DMS153 treated with DMSO at 0.1 percent for 48 hours (cell line): ENCODE measurements around the gene CLCN6.

ENCODE experiments used
- DNase-seq: peaks from one replicate; lab custom pipeline; 2025; ENCODE audit not compliant: unreplicated experiment; lab: John Stamatoyannopoulos, UW

Gene CLCN6, protein sequence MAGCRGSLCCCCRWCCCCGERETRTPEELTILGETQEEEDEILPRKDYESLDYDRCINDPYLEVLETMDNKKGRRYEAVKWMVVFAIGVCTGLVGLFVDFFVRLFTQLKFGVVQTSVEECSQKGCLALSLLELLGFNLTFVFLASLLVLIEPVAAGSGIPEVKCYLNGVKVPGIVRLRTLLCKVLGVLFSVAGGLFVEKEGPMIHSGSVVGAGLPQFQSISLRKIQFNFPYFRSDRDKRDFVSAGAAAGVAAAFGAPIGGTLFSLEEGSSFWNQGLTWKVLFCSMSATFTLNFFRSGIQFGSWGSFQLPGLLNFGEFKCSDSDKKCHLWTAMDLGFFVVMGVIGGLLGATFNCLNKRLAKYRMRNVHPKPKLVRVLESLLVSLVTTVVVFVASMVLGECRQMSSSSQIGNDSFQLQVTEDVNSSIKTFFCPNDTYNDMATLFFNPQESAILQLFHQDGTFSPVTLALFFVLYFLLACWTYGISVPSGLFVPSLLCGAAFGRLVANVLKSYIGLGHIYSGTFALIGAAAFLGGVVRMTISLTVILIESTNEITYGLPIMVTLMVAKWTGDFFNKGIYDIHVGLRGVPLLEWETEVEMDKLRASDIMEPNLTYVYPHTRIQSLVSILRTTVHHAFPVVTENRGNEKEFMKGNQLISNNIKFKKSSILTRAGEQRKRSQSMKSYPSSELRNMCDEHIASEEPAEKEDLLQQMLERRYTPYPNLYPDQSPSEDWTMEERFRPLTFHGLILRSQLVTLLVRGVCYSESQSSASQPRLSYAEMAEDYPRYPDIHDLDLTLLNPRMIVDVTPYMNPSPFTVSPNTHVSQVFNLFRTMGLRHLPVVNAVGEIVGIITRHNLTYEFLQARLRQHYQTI

GRCh38 chr1:11805422-11806306 is at the start of gene CLCN6, which contains the start of gene MTHFR:
CLCN6 (plus strand) TSS chr1:11806191; CDS start chr1:11806263, 72 bp downstream.
MTHFR (minus strand) TSS chr1:11805964; CDS start chr1:11803116, 2,848 bp downstream.
- DNase-seq = peak; percentile 99

GRCh38 chr1:11757047-11757446 is 48.9 kb upstream of the CLCN6 start:
- no peak for DNase-seq

- no peak for DNase-seq
Measured at GRCh38 chr1:11759791-11760190, 46.2 kb upstream of the CLCN6 start.

- no peak for DNase-seq
Measured at GRCh38 chr1:11761285-11761684, 44.7 kb upstream of the CLCN6 start.

DNA sequence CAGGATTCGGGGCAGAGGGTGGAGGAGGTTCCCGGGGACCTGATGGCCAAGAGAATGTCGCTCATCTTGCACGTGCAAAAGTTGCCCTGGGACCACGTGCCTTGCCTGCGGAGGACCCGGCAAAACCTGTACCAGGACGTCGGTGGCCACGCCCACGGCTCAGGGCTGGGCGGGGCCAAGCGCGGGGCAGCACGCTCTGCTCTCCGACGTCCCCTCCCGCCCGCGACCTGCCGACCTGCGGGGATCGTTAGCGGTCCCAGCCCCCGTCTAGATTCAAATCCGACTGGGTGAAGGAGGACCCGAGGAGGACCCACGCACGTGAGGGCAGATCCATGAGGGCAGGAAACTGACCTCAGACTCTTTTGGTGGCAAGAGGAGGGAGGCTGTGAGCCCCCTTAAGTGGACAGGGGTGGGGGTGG is 44.0 kb upstream of the CLCN6 start, which contains the start of gene C1orf167:
Gene C1orf167, plus strand, starts transcription at position 206 of the 419 bp plus-strand sequence. CDS start 2,208 bp downstream, outside the sequence.
- DNase-seq = no peak

DNA sequence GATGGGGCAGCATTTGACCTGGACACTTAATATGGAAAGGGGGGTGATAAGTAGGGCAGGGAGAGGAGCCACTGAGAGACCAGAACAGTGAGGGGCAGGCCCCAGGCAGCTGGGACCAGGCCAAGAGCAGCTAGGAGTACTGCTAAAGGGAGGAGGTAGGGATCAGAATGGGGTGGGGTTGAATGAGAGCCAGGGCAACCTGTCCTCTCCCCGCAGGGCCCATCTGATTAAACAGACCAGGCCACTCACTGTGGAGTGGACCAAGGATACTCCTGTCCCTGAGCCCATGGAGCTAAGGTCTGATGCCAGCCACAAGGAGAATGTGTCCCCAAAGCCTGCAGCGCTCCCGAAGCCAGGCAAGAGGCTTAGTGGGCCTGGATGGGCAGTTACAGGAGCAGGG is 41.9 kb upstream of the CLCN6 start:
- DNase-seq = no peak

- DNase-seq = no peak
Measured at GRCh38 chr1:11764519-11764918, 41.5 kb upstream of the CLCN6 start.

- DNase-seq = no peak
Measured at GRCh38 chr1:11765661-11766428, 40.1 kb upstream of the CLCN6 start.

DNA sequence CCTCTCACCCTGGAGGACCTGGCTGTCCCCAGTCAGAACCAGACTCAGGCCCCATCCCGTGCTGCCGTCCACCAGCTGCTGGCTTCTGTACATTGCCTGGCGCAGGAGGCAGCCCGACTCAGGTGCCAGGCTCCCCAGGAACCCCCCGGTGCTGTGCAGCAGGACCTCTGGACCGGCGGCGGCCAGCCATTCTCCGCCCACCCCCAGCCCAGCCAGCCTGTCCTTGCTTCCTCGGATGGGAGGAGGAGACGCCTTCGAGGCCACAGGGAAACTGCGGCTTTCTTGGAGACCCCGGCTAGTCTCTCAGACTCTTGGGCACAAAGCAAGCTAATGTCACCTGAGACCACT is 39.6 kb upstream of the CLCN6 start:
- no peak for DNase-seq

GRCh38 chr1:11767922-11768704 is 37.9 kb upstream of the CLCN6 start:
- no peak for DNase-seq

- no peak for DNase-seq
Measured at GRCh38 chr1:11768821-11769220, 37.2 kb upstream of the CLCN6 start.

DNA sequence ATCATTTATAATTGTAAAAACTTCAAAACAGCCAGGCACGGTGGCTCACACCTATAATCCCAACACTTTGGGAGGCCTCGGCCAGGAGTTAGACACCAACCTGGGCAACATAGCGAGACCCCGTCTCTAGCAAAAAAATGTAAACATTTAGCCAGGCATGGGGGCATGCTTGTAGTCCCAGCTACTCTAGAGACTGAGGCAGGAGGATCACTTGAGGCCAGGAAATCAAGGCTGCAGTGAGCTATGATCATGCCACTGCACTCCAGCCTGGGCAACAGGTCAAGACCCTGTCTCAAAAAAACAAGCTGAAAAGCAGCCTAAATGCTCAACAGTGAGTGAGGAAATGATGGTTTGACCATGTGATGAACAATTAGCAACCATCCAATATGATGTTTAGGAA is 36.7 kb upstream of the CLCN6 start:
- DNase-seq = no peak

- DNase-seq = no peak
Measured at GRCh38 chr1:11770011-11770410, 36.0 kb upstream of the CLCN6 start.

GRCh38 chr1:11771481-11772043 is 34.4 kb upstream of the CLCN6 start:
- no peak for DNase-seq

GRCh38 chr1:11772458-11772857 is 33.5 kb upstream of the CLCN6 start:
- DNase-seq = no peak

GRCh38 chr1:11774753-11775152 is 31.2 kb upstream of the CLCN6 start:
- no peak for DNase-seq

- no peak for DNase-seq
Measured at GRCh38 chr1:11777658-11778322, 28.2 kb upstream of the CLCN6 start.

GRCh38 chr1:11778336-11778735 is 27.7 kb upstream of the CLCN6 start:
- DNase-seq = no peak
